NCI-H774 (cell line): ENCODE results near the gene SRMS.
A peak's percentile ranks its signal among the peaks of the same experiment; 100 is the strongest.
"Not testable (repeated sequence)": the region's sequence is repeated elsewhere in the genome, so short reads cannot be mapped to it uniquely, and the experiment has no call there.

ENCODE experiments used
- DNase-seq: peaks from one replicate; lab custom pipeline; 2025; lab: John Stamatoyannopoulos, UW

Gene SRMS

DNA sequence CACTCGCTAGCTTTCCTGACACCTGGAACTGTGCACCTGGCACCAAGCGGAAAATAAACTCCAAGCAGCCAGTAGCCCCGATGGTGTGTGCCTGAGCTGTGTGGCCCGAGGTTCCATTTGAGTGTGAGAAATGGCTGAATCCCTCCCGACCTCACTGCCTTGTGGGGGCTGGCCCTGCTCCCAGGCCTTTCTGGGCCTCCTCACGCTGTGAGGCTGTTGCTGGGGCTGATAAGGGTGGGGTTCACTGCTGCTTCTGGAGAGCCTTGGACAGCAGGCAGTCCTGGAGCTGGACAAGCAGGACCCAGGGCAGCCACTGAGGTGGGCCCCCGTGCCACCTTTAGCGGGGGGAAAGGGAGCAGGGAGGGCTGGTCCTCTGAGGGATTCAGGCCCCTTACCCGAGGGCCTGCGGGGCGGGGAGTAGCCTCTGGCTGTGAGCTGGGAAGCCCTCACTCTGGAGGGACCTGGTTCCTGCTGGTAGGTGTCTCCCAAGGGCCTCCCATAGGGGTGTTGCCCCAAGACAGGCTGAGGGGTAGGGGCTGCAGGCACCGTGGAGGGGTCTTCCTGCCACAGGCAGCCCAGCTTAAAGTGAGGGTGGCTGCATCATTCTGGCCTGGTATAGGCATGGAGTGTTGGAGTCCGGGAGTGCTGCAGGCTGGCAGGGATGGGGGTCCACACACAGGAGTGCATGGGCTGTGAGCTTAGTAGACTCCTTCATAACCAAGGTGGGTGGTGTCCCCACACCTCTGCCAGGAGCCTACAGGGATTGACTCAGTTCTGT, 25.3 kb downstream of the SRMS start:
- DNase-seq = no peak

DNA sequence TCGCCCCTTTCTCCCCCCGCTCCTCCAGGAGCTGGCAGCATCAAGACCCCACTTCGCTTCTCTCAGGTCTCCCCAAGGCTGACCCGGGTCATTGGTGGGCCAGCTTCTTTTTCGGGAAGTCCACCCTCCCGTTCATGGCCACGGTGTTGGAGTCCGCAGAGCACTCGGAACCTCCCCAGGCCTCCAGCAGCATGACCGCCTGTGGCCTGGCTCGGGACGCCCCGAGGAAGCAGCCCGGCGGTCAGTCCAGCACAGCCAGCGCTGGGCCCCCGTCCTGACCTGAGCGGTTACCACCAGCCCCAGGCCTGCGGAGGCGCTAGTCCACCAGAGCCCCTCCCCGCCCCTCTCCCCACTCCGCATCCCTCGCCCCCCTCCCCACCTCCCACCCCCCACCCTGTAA, 25.9 kb downstream of the SRMS start:
- DNase-seq = no peak

DNA sequence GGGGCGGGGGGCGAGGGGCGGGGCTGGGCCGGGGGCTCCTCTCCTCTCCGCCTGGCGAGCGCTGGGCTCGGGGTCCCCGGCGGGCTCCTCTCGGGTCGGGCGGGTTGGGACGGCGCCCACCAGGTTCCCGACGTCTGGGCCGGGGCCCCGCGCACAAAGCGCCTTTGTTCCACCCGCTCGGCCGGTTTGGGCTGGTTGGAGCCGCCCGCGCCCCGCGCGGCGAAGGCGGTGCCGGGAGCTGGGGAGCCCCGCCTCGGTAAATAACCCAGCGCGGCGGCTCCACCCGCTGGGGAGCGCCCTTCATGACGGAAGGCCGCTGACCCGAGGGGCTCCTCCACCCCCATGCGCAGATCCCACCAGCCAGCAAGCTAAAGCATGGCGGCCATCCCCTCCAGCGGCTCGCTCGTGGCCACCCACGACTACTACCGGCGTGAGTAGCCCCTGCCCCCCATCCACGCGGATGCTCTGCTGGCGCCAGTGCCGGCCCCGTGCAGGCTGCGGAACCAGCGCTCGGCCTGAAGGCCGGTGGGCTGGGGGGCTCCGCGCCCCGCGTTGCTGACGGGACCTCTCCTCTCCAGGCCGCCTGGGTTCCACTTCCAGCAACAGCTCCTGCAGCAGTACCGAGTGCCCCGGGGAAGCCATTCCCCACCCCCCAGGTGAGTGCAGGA, 26.5 kb downstream of the SRMS start:
- DNase-seq = peak; percentile 66

DNA sequence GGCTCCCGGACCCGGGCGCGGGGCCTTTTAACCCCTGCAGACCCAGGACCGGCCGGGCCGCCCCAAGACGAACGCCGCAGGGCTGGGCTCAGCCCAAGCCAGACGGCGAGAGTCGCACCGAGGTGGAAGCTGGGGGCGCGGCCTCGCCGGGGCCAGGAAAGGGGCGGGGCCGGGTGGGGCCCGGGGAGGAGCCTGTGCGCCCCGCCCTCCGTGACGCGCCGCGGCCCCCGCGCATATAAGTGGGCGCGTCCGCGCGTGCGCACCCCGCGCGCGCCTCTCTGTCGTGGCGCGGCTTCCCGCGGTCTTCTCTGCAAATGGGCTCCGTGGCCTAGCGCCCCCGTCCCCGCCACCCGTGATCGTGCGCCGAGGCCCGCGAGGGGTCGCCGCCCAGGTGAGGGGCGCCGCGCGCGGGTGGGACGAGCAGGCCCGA, 27.0 kb downstream of the SRMS start, which contains the start of gene PPDPF:
PPDPF (plus strand) TSS at position 262 of the 430 bp plus-strand sequence. CDS start 544 bp downstream, outside the sequence.
- DNase-seq = peak; percentile 68

DNA sequence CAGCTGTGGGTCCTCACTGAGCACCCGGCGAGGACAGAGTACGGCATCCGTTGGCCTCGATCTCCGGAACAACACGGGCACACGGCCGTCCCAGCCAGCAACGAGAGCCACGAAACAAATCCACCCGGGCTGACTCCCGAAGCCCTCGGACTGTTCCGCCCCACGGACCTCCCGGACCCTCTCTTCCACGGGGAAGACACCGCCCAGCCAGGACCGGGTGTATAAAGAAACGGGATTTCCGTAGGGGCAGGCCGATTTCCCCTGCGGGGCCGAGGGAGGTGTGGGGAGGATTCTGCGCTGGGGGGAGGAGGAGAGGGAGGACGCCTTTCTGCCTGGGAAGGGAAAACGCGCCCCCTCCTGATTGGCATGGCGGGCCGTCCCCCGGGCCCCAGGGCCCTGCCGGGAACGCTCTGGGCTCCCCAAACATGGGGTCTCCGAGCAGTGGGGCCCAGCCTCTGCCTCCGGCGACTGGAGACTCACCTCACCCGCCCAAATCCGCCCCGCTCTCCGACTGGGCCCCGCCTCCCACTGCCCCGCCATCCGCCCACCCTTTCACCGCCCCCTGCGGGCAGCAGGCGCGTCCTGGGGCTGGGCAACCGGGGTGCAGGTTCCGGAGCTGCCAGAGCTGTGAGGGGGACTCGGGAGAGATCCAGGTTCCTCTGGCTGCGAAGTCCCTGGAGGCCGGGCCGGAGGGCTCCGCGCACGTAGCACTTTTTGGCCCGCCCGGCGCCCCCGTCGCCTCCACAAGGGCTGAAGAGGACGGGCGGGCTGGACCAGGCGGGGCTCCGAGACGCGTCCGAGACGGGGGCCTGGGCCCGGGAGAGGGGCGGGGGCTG, 27.7 kb downstream of the SRMS start:
- DNase-seq = no peak

DNA sequence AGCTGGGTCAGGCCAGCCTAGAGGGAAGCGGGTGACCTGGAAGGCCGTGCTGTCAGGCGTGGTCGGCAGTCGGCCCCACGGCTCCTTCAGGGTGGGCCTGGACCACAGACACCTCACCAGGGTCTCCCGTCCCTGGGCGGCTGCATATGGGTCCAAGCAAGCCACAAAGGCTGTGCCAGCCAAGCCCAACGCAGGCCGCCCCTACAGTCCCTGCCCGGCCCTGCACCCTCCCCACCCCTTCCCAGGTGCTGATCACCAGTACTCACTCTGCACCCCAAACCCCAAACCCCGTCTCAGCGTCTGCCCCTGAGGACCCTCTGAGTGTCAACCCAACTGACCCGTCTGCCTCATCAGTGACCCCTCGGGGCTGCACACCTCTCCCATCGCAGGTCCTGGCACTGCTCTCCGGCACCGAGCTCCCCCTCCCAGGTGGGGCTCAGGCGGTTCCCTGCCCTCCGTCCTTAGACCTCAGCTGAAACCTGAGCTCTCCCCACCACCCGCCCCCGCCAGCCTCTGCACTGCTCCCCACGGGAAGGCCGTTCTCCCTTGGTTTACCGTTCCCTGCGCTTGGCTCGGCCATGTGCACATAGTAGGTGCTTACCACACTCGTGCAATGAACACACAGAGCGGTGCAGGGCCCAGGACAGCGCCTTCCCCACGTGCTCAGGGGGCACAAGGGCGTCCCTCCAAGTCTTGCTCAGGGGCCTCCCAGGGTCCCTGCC, 28.4 kb downstream of the SRMS start:
- no peak for DNase-seq

DNA sequence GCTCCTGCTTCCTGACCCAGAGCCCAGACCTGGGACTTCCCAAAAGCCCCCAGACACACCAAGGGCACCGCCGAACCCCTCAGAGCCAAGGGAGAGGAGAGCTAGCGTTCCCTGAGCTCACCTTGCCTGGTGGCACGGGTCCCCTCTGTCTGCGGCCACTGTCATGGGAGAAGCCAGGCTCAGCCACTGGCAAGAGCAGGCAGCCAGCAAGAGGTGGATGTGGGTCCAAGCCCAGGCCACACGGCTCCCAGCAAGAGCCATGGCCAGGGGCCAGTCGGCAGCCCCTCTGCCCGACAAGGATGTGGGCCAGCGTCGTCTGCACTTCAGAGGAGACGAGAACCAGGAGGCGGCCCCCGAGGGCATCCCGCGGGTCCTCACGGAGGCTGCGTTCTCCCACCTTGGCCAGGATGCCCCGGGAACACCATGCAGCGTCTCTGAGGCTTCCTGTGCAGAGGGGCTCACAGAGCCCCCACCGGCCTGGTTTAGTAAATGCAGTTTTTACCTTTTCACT, 29.1 kb downstream of the SRMS start:
- no peak for DNase-seq

DNA sequence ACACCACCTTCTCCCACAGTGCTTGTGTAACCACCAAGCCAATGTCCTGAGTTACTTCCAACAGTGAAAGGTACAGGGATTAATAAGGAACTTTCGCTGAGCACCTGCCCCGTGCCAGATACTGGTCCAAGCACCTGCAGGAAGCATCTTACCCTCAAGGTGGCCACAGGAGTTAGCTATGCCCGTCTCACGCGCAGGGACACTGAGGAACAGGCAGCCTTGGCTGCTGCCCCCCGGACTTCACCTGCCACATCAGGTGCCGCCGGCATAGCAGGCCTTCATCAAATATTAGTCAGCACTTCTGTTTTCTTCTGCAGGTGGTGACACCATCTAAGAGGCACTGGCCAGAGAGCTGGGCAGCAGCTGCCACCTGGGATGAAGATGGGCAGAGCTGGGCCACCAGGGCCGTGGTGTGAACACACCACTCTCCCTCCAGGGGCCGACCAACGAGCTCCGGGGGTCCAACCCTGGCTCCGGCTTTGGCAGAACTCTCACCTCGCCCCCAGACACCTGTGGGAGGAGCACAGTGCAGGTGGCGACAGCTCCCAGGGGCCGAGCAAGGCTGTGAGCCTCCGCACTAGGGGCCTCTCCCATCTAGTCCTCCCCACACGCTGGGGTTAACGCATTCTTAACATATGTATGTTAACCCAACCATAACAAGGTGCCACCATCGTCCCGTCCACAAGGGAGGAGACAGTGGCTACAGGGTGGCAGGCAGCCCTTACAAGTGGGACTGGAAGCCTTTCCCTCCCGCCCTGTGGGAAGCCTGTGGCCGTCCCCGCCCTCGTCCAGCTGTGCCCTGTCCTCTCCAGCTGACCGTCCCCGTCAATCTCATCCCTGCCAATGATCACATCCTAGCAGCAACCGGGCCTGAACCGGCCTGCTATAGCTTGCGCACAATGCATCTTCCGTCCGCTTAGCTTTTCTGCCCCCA, 29.9 kb downstream of the SRMS start:
- no peak for DNase-seq

DNA sequence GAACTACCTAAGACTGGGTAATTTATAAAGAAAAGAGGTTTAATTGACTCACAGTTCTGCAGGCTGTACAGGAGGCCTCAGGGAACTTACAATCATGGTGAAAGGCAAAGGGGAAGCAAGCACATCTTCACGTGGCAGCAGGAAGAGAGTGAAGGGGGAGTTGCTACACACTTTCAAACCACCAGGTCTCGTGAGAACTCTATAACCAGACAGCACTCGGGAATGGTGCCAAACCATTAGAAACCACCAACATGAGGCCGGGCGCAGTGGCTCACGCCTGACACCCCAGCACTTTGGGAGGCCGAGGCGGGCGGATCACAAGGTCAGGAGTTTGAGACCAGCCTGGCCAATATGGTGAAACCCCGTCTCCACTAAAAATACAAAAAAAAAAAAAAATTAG, 33.0 kb downstream of the SRMS start:
- not testable (repeated sequence) for DNase-seq

DNA sequence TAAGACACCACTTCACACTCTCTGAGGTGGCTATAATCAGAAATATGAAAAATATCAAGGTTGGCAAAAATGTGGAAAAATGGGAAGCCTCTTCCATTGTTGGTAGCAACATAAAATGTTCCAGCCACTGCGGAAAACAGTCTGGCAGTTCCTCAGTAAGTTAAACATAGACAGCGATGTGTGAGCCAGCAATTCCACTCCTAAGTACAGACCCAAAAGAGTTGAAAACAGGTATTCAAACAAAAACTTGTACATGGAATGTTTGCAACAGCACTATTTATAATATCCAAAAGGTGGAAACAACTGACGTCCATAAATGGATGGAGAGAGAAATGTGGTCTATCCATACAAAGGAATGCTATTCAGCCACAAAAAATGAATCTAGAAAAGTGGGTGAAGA, 34.3 kb downstream of the SRMS start:
- no peak for DNase-seq

DNA sequence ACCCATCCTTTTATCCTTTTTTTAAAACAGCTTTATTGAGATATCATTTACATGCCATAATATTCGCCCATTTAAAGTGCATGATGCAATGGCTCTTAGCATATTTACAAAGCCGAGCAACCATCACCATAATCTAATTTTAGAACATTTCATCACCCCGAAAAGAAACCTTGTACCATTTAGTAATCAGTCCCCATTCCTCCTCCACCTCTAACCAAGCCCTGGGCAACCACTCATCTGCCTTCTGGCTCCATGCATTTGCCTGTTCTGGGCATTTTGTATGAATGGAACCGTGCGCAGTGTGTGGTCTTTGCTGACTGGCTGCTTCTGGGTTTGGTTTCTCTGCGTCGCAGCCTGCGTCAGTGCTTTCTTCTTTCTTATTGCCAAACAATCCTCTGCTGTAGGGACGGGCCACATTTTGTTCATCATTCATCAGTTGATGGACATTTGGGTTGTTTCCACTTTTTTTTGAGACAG, 38.4 kb downstream of the SRMS start:
- peak; percentile 8 for DNase-seq

DNA sequence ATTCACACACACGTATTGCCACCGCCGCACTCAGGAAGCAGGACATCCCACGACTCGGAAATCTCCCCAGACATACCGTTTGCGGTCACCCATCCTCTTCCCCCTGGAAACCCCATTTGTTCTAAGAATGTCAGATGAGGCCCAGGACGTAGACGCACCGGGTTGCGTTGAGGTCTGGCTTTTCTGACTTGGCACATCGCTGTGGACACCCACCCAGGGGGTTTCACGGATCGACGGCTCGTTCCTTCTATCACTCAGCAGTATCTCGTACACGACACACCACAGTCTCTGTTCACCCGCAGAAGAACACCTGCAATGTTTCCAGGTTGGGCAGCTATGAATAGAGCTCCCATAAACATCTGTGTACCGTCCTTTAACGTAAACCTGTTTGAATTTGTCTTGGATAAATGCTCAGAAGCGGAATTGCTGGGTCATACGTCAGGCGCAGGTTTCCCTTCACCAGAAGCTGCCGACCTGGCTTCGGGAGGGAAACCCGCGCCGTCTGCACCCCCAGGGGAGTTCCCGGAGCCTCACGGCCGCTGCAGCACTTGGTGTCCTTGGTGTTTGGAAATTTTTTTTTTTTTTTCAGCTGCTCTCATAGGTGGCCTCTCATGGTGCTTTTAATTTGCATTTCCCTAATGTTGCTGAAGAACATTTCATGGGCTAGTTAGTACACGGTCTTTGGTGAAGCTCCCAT, 39.3 kb downstream of the SRMS start:
- no peak for DNase-seq

DNA sequence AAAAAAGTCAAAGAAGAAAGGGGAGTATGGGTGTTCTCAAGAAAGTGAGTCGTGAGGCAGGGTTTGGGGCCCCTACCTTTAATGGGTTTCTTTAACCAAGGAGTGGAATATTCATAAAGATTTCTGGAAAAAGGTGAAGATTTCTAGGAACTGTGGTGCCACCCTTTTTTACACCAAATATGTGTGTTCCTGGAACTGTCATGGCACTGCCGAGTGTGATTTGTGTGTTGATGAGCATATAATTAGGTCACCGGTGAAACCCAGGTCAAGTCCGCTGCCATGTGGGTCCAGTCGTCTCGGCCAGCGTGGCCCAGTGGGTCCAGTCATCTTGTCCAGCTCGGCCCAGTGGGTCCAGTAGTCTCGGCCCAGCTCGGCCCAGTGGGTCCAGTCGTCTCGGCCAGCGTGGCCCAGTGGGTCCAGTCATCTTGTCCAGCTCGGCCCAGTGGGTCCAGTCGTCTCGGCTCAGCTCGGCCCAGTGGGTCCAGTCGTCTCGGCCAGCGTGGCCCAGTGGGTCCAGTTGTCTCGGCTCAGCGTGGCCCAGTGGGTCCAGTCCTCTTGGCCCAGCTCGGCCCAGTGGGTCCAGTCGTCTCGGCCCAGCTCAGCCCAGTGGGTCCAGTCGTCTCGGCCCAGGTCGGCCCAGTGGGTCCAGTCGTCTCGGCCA, 40.3 kb downstream of the SRMS start:
- DNase-seq = no peak

DNA sequence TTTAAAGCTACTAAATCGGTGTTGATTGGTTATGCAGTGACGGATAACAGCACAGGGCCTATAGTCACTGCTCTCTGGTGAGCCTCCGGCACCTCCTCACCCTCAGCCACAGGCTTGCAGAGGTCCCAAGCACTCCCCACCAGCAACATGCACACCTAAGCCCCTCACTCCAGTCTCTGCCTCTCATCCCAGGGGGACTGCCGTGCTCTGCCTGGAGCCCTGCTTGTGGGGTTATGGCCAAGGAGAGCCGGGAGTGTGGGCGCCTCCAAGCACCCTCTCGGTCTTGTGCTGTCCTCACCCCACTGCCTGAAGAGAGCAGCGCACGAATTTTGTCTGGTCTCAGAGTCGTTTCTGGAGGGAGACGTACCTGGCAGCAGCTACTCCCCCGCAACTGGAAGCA, 41.8 kb downstream of the SRMS start:
- DNase-seq = no peak

DNA sequence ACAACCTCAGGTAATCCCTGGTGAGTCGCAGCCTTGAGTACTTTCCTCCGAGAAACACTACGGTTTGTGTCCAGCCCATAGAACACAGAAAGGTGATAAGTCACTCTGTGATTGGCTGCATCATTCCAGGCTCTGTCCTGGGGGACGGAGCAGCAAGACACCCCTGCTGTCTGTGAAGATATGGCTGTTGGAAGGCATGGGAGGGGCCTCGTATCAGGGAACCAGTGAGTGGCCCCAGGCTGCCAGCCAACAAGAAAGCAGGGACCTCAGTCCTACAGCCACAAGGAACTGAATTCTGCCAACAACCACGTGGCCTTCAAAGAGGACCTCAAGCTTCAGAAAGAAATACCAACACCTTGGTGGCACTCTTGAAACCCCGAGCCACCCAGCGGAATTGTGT, 42.3 kb downstream of the SRMS start:
- DNase-seq = no peak

DNA sequence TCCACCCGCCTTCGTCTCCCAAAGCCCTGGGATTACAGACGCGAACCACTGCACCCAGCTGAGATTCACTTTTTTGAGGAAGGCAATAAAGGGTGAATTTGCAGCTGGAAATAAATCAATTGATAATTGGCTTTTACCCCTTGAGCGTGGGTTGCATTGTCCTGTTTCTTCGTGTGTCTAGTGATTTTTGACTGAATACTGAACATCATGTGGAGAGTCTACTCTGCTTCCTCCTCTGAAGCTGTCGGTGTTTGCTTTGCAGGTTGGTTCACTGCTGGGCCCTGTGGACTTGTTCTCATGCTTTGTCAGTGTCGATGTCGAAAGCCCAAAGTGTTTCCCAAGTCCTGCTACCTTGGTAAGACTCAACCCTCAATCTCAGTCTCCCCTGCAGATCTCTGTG, 42.9 kb downstream of the SRMS start:
- DNase-seq = no peak

DNA sequence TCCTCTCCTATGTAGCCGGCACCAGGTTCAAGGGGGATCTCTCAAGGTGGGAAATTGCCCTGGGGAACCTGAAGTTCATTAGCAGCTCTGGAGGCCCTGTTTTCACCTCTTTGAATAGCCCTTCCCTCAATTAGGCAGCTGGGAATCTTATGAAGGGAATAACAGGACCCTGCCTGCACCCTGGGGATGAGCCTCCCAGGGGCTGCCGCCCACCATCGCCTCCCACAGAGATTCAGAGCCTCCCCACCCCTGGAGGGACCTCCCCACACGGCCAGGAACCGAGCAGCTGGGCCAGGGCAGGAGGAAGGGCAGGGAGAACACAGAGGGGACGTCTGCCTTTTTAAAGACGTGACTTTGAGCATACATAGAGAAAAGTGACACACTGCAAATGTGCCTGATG, 44.0 kb downstream of the SRMS start:
- DNase-seq = no peak

DNA sequence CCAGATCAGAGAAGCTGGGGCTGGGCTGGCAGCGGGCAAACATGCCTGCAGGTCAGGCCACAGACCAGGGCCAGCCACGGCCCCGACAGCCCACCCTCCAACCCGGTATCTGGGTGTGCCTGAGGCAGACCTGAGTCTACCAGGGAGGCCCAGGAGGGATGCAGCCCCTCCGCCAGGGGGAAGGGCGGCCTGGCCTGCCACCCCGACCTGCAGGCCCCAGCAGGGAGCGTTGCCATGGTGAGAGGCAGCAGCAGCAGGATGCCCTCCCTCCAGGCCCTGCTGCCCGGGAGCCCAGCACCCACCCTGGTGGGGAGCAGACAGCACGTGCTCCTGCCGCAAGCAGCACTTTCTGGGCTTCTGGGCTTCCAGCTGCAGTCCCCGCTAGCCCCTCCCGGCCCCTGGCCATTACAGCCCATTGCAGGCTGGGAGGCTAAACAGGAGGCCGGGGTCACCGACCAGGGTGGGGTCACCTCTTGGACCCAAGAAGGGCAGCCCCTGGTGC, 44.8 kb downstream of the SRMS start:
- DNase-seq = no peak
